Right atrium auricular region (tissue), 2 donors: ENCODE data around the gene CRYBB3. TPM values are rescaled to one million over a fixed set of nuclear protein-coding genes. Genes with fewer than 3 reads are reported as not detected.

Experiments
- DNase-seq: peaks from one replicate; pipeline ENCODE4 v3.0.0-alpha.2; 2019; ENCODE audit warnings: low spot score
- H3K27ac ChIP-seq, 2 donors: fragments of 200-600 bp; sonication (generic); 1 replicate in 1 of 2; 2 replicates in 1 of 2; pipeline ENCODE4 v1.5.1; 2016 to 2019
- H3K27me3 ChIP-seq, 2 donors: fragments of 200-600 bp; sonication (generic); one replicate each; pipeline versions ENCODE4 v1.5.1 to v1.6.0; 2017 to 2019
- H3K36me3 ChIP-seq: fragments of 200-600 bp; sonication (generic); one replicate; pipeline ENCODE4 v1.5.1; 2016
- H3K4me1 ChIP-seq, 2 donors: fragments of 200-600 bp; sonication (generic); one replicate each; pipeline versions ENCODE4 v1.5.1 to v1.6.0; 2017 to 2019
- H3K4me3 ChIP-seq, 2 donors: fragments of 200-600 bp; sonication (generic); 1 replicate in 1 of 2; 2 replicates in 1 of 2; pipeline ENCODE4 v1.5.1; 2017 to 2019; ENCODE audit warnings: mild to moderate bottlenecking in 1 of 2, moderate library complexity in 1 of 2
- H3K9me3 ChIP-seq, 2 donors: fragments of 200-600 bp; sonication (generic); one replicate each; pipeline ENCODE4 v1.5.1; 2019
- CTCF ChIP-seq, 2 donors: fragments of 200-600 bp; sonication (generic); IDR thresholded peaks; one replicate each; pipeline ENCODE4 v1.5.1; 2019; ENCODE audit warnings: antibody characterized with exemption in 2 of 2
- total RNA-seq, 2 donors: library from RNA; depleted of rRNA; stranded (reverse); fragments of >200 nt; gene quantifications; one replicate each; pipeline ENCODE4 v1.1.0, GENCODE V29; 2016

Gene CRYBB3
- total RNA-seq, 2 donors from 2014 or later: not detected

GRCh38 chr22:25160120-25160996, 39.3 kb upstream of the CRYBB3 start:
- TF ChIP-seq CTCF (IDR thresholded peaks at IDR 0.05): no peak
- Histone ChIP-seq H3K9me3 (no peaks in the 10 kb centered on the region), H3K27ac (no peak overlapping the region), H3K4me3 (no peak overlapping the region), H3K27me3 (no peaks in the 10 kb centered on the region), H3K36me3 (no peaks in the 10 kb centered on the region), H3K4me1 (peaks cover 0 to 24% of the 10 kb centered on the region in 2 donors)
- no peak for DNase-seq

- no peak overlapping the region for H3K4me3 ChIP-seq
- no peaks in the 10 kb centered on the region for H3K9me3 ChIP-seq
- no peak overlapping the region for H3K27ac ChIP-seq
- H3K36me3 ChIP-seq: no peaks in the 10 kb centered on the region
- TF ChIP-seq CTCF (IDR thresholded peaks at IDR 0.05): no peak
- peaks cover 0 to 24% of the 10 kb centered on the region in 2 donors for H3K4me1 ChIP-seq
- DNase-seq: no peak
- H3K27me3 ChIP-seq: no peaks in the 10 kb centered on the region
Measured at GRCh38 chr22:25161017-25161915, 38.4 kb upstream of the CRYBB3 start.

- Histone ChIP-seq H3K9me3 (no peaks in the 10 kb centered on the region), H3K4me1 (peaks cover 0 to 24% of the 10 kb centered on the region in 2 donors), H3K4me3 (no peak overlapping the region), H3K27me3 (no peaks in the 10 kb centered on the region), H3K36me3 (no peaks in the 10 kb centered on the region), H3K27ac (no peak overlapping the region)
- no peak for DNase-seq
- TF ChIP-seq CTCF (IDR thresholded peaks at IDR 0.05): no peak
Measured at GRCh38 chr22:25161916-25162530, 37.6 kb upstream of the CRYBB3 start.

- Histone ChIP-seq H3K27me3 (no peaks in the 10 kb centered on the region), H3K4me3 (no peak overlapping the region), H3K27ac (no peak overlapping the region), H3K4me1 (peaks cover 0 to 24% of the 10 kb centered on the region in 2 donors), H3K9me3 (no peaks in the 10 kb centered on the region), H3K36me3 (no peaks in the 10 kb centered on the region)
- no peak for TF ChIP-seq CTCF (IDR thresholded peaks at IDR 0.05)
- no peak for DNase-seq
Measured at GRCh38 chr22:25162561-25162960, 37.1 kb upstream of the CRYBB3 start.

GRCh38 chr22:25165785-25166184, 33.9 kb upstream of the CRYBB3 start:
- Histone ChIP-seq H3K36me3 (peaks cover 2% of the 10 kb centered on the region), H3K9me3 (no peaks in the 10 kb centered on the region), H3K27me3 (no peaks in the 10 kb centered on the region), H3K4me3 (no peak overlapping the region), H3K27ac (no peak overlapping the region), H3K4me1 (peaks cover 0 to 11% of the 10 kb centered on the region in 2 donors)
- no peak for TF ChIP-seq CTCF (IDR thresholded peaks at IDR 0.05)
- DNase-seq: no peak
